GM19372 (cell line): Measurements from ENCODE around the gene KCNG1.

Source experiments
- ATAC-seq: cut with Tn5 transposase; IDR thresholded peaks from one replicate; pipeline ENCODE4 v1.9.1; 2021; ENCODE audit warnings: mild to moderate bottlenecking, low read depth, moderate library complexity; ENCODE audit not compliant: unreplicated experiment

Gene KCNG1

DNA sequence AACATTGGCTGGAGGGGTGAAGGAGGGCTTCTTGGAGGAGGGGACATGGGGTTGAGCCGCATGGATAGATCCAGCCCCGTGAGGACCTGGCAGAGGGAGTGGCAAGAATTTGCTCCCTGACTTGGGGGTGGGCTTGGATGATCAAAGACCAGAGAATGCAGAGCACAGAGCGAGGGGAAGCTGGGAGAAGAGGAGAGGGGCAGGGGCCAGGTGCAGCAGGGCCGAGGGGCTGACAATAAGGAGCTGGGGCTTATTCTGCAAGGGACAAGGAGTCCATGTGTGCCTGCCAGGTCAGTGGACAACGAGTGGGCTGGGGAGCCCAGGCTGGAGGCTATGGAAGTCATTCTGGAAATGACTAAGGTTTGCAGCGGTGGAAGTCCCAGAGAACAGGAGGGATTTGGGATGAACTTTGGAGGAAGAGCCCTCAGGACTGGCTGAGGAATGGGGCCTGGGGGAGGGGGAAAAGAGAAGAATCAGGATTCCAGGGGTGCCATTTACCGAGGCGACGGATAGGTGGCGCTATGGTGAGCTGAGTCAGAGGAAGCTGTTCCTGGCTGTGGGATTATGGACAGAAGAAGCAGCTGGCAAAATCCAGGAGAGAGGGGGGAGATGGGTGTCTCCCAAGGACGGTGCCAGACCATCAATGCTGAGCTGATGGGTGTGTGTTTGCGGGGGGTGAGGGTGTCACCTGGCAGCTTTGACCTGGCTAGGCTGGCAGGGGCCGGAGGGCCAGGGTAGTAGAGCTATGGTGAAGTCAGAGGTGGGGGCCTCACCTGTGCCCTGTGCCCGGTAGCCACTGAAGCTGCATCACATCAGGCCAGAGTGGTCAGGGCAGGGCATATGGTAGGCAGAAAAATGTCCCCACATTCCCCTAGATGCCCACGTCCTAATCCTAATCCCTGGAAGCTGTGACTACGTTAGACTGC lies 7.8 kb downstream of the KCNG1 start:
- ATAC-seq: no peak

DNA sequence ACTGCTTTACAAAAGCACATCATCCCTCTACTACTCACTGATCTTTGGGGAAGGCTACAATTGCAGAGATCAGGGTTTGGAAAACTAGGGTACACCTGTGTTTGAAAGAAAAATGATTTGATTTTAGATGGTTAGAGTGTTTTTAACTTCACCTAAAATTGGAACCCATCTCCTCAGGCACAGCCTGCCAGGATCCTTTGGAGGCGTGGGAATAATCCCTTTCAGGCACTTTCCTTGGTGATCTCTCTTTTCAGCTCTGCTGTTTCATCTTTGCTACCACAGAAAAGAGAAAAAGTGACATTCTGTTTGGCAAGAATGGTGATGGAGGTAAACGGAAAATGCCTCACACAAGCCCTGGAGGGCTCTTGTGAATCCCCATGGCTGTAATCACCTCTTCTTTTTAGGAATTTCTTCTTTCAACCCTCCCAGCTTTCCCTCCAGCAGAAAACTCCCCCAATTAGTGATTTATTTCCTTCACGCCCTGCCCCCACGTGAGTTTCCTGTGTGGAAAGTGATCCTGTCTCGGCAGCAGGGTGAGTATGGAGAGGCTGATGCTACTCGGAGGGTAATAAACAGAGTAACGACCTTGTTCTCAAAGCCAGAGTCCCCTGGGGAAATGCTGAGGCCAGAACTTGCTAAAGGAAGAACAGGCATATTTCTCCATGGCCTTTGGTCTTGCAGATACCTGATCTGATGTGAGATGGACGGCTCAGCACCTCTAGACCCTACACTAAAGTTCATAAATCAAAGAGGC lies 9.2 kb downstream of the KCNG1 start:
- ATAC-seq: no peak

DNA sequence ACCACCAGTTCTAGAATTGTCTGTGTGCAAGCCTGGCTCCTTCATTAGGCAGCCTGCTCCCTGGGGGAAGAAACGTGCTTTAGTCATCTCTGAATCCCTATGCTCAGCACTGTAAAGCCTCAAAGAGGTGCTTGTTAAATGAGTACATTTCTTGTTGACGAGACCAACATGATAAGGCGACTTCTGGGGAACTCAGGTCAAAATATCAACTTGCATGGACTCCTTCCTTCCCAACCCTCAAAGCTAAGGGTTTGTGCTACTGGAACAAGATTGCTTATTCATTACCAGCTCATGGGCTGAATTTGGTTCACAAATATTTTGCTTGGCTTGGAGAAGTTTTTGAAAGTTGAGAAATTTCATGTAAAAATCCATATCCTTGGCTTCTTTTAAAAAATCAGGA lies 10.6 kb downstream of the KCNG1 start:
- ATAC-seq: no peak

DNA sequence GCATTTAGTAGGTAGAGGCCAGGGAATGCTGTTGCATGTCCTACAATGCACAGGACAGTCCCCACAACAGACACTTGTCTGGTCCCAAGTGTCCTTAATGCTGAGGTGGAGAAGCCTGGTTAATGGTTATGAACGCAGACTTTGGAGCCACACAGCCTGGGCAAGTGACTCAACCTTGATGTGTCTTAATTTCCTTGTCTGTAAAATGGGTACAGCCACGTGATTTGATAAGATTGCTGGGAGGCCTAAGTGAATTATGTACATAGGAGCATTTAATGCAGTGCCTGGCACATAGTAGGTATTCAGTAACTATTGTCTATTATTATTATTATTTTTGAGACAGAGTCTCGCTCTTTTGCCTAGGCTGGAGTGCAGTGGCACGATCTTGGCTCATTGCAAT lies 11.4 kb downstream of the KCNG1 start:
- ATAC-seq: no peak

DNA sequence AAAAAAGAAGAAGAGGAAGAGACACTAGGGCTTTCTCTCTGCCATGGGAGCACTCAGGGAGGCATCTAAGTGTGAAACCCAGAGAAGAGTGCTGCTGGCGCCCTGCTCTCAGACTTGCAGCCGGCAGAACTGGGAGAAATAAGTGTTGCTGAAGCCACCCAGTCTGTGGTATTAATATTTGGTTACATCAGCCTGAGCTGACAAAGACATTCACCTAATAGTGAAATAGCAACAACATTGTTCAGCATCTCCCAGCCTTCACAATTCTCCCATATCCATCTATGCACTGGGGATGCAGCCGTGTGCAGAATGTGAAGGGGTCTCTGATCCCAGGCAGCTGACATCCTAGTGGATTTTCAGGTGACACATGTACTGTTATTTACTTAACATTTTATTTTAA lies 12.0 kb downstream of the KCNG1 start:
- no peak for ATAC-seq

DNA sequence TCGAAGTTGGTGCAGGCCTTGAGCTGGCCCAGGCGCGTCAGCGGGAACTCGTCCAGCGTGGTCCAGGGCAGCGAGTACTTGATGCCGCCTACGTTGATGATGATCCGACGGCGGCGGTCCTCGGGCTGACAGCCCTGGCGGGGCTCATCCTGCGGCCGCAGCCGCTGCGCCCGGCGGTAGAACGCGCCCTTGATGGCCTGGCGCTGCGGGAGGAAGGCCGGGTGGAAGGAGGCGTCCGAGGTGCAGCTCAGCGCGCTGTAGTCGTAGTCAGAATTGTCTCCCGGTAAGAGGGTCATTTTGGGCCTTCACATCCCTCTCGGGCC lies 12.9 kb downstream of the KCNG1 start:
- ATAC-seq: no peak

DNA sequence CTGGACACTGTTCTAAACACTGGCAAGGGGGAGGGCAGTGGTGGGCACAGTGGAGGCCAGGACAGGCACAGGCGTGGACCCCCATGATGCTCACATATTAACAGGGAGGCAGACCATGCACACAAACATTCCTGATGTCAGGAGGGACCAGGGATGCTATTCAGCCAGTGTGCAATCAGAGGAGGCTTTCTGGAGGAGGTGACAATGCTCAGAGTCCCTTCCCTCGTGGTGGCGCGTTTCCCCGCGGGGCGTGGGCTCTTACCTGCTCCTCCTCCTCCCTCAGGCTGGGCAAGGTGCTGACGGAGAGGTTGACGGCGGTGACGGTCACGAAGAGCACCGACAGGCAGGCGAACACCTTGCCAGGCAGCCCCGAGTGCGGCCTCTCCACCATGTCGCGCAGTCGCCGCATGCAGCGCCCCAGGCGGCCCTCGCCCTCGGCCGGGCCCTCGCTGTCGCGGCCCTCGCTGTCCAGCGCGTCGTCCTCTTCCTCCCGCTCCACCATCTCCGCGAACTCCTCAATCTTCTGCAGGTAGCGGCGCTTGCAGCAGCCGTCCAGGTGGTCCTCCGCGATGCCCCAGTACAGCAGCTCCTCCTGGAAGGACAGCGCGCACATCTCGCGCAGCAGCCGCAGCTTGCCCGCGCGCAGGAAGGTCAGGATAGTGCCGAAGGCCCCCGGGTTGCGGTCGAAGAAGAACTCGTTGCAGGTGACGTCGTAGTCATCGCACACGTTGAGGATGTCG lies 13.4 kb downstream of the KCNG1 start:
- no peak for ATAC-seq

DNA sequence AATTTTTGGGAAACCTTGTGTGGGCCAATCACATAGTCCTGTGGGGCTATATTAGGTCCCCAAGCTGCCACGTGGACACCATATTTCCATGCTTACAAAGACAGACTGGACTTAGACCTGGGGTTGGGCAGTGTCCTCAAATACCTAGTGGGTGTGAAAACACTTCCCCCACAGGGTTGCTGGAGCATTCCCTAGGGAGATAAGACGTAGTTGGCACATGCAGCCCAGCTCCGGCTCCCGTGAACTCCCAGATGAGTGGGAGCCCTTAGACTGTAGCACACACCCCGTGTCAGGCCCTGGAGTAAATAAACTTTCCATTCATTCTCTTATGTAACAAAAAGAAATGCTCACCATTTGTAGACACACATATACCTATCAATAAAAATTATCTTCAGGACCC lies 14.2 kb downstream of the KCNG1 start:
- ATAC-seq: no peak

DNA sequence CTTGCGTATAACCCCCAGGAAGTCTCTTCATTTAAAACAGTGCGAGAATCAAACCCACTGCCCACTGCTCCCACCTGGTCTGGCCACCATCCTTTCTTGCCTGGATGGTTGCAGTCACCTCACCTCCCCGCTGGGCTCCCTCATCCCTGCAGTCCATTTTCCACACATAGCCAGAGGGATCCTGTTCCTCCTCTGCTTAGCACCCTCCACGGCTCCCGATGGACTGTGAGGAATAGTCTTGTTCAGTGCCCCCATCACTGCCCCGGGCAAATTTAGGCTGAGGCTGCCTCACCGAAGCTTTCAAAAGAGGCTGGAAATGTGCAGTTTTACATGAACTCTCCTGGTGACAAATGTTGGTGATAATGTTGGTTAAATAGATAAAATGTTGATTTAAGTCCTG lies 17.7 kb downstream of the KCNG1 start:
- no peak for ATAC-seq

DNA sequence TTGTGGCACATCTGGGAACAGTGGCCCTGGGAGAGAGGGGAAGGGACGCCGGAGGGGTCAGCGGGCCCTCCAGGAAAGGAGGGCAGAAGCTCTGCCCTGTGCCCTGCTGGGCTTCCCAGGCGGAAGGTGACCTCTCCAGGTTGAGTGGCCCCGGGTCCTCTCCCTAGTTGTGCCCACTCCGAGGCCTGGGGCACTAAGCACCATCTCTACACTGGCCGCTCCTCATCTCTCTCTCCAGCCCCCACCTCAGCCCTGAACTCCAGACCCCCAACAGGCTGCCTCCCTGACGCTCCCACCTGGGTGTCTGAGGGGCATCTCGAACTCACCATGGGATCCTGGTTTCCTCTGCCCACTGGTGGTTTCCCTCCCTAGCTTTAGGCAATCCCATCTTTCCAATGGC lies 18.1 kb downstream of the KCNG1 start:
- no peak for ATAC-seq

DNA sequence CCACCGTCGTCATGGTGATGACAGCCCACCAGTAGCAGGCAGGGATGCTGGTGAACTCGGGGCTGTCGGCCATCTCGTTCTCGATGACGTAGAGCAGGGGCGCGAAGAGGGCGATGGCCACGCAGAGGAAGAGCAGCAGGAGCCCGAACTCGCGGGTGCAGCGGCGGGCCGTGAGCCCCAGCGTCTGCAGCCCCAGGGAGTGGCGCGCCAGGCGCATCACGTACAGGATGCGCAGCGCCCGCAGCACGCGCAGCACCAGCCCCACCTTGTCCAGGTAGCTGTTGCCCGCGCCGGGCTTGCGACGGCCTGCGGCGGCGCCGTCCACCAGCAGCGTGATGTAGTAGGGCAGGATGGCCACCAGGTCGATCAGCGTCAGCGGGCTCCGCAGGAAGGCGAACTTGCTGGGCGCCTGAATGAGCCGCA lies 18.6 kb downstream of the KCNG1 start:
- no peak for ATAC-seq

DNA sequence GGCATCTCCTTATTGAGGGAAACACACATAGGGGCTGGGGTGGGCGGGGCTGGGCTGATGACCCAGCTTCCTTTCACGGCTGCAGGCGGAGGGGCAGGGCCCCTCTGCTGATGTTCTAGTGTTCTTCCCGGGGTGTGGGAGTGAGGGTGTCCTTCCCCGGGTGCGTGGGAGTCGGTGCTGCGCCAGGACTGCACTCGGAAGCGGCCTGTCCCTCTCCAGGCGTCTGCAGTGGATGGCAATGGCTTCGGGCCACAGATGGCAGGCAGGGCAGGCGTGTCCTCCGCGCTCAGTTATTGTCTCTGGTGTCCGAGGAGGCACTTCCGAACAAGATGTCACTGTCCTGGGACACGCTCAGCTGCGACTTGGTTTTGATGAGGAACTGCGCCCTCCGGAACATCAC lies 19.2 kb downstream of the KCNG1 start:
- ATAC-seq: no peak

DNA sequence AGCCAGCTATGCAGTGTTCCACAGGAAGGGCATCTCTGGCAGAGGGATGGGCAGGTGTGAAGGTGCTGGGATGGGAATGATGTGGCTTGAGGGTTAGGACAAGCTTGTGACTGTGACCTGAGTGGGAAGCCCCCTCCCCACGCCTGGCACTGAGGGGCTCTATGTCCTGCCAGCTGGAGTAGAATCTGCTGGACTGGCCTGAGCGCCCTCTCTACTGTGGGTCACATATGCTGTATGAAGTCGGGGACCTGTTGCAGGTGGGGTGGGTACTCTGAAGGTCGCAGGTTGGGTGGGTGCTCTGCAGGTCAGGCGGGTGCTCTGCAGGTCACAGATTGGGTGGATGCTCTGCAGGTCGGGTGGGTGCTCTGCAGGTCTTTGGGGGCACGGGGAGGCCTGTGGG lies 20.3 kb downstream of the KCNG1 start:
- no peak for ATAC-seq

DNA sequence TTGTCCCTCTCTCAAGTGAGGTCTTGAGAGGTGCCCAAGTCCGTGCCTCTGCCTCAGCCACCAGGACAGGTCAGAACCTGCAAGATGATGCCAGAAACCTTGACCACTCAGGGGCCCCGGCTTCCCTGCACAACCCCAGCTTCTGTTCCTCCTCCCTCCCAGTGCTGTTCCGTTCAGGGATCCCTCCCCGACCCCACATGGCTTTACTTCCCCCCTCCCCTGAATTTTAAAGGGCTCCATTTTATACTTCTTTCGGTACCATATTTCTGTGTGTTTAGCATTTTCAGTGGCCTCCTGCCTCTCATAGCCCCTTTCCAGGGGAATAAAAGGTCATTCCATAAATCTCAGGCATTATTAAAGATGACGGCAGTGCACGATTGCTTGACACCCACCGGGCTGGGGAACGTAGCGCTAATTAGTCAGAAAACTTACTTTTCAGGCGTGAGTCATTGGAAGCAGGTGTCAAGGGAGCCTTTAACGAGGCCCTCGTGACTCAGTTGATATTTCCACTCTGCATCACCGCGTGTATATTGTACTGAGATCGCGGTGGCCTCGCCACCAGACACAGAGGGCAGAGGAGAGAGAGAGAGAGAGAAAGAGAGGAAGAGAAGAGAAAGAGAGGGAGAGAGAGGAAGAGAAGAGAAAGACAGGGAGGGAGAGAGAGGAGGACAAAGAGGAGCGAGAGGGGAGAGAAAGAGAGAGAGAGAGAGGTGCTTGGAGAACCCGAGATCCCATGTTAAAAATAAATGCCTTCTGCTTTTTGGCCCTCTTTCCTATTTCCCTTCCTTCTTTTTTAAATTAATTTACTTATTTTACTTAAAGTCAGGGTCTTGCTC lies 21.3 kb downstream of the KCNG1 start:
- ATAC-seq: no peak

DNA sequence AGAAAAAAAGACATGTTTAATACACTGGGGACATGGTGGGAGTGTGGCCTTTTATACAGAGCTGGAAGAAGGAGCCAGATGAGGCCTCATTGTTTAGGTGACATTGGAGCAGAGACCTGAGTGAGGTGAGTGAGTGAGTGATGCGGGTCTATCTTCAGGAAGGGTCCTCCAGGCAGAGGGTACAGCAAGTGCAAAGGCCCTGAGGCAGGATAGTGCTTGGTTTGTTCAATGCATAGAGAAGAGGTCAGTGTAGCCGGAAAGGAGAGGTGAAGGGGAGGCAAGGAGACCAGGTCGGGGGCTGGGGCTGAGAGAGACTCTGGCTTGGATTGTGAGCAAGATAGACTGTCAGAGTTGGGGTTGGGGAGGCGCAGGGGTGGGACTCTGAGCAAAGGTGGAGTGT lies 23.6 kb downstream of the KCNG1 start:
- ATAC-seq: no peak

DNA sequence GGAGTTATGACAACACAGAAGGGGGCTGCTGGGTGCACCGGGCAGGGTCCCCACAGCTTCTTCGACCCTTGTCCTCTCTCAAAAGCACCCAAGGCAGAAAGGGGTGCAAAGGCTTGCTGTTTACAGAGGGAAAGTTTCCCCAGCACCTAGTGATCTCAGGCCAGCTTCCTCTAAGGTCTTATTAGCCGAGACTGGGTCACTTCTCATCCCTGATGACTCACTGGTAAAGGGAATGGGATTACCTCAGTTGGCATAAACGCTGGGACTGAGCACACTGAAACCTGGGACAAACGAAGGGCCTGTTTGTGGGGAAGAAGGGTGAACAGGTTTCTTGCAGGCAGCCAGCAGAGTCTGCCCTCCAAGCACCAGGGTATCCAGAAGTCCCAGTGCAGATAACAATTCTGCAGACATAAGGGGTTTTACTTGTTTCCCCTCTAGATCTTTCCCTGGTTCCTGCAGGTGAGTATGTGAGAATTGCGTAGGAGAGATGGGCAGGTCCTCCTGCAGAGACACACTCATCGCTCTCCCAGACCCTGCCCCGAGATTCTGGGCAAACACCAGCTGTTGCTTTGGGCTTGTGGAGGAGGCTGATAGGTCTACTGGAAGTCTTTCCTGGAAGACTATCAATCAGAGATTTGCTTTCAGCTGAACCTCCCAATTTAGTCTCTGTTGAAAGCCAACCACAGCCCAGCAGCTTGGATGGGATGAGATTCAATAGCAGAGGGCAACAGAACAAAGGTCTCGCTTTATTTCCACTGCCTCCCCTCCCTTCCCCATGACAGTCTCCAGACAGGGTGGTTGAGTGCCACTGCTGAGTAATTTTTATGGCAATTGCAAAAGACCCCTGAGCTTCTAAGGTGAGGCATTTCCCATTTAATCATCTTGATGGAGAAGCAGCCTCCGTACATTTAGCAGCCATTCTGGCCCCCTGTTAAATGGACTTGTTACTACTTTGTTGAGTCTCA lies 25.7 kb downstream of the KCNG1 start:
- ATAC-seq: no peak

DNA sequence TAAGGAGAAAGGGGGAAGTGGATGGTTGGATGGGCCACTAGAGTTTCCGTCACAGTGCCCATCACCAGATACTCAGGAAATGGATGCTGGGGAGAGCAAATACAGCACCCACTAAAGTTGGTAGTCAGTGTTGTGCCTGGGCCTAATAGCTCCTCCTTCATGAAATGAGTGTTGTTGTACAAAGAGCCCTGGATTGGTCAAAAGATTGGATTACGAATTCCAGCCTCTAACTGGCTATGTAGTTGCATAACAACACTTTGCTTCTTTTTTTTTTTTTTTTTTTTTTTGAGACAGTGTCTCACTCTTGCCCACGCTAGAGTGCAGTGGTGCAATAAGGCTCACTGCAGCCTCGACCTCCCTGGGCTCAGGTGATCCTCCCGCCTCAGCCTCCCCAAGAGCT lies 27.4 kb downstream of the KCNG1 start:
- ATAC-seq: no peak

DNA sequence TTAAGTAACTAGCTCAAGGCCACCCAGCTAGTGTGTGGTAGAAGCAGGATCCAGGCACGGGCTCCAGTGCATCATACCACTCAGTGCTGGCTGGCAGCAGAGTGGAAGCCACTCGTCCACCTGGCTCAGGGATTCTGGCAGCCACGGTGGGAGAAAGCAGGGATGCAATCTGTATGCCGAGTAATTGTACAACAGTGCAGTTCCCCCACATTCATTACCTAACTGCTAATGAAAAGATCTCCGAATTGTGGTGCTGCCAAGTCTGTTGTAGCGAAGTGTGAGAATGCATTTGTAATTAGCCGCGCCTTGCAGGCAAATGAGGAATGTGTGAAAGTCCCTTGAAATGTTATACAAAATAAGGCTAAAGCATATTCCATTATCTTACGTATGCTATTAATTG lies 29.0 kb downstream of the KCNG1 start:
- no peak for ATAC-seq

DNA sequence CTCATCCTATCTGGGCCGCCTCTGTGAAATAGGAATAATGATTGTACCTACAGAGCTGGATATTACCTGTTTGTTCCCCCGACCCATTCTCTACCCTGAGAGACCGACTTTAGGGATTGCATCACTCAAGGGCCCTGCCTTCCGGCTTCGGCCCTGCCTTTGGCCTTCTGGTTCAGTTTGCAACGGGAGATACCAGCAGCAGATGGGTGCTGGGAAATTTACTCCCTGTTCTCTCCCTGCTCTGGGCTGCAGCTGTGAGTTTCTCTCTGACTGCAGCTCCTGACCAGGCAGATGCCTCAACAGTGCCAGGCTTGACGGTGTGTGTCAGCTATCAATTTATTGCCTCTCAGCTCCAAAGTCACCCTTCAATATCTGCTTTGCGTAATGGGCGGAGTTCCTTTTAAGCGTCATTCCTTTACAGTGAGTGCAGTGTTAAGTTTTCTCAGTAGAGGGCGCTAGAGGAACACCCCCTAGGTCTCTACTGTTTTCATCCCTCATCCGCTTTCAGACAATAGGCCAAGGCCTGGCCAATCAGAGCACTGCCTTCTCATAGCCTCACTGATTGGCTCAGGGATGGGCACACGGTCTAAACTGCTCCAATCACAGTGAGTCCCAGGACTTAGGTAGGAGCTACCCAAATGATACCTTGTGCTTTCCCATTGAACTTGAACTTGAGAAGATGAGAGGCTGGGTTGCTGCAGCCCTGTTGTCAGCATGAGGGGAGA lies 30.0 kb downstream of the KCNG1 start:
- ATAC-seq: no peak
